ENCODE measurements around the gene SAXO1.

Gene SAXO1

GRCh38 chr9:18970393-18970792 lies 62.6 kb downstream of the SAXO1 start:
- no peak for TF ChIP-seq SIN3A (IDR thresholded peaks at IDR 0.05; ENCODE audit: borderline replicate concordance, insufficient read depth, low read length)
- no peak for TF ChIP-seq POLR2AphosphoS5 (IDR thresholded peaks at IDR 0.05; ENCODE audit: low read depth, low read length)
- TF ChIP-seq TAF1 (IDR thresholded peaks at IDR 0.05; ENCODE audit: borderline replicate concordance, insufficient read depth, low read length) = no peak
- TF ChIP-seq, protein P1, sequence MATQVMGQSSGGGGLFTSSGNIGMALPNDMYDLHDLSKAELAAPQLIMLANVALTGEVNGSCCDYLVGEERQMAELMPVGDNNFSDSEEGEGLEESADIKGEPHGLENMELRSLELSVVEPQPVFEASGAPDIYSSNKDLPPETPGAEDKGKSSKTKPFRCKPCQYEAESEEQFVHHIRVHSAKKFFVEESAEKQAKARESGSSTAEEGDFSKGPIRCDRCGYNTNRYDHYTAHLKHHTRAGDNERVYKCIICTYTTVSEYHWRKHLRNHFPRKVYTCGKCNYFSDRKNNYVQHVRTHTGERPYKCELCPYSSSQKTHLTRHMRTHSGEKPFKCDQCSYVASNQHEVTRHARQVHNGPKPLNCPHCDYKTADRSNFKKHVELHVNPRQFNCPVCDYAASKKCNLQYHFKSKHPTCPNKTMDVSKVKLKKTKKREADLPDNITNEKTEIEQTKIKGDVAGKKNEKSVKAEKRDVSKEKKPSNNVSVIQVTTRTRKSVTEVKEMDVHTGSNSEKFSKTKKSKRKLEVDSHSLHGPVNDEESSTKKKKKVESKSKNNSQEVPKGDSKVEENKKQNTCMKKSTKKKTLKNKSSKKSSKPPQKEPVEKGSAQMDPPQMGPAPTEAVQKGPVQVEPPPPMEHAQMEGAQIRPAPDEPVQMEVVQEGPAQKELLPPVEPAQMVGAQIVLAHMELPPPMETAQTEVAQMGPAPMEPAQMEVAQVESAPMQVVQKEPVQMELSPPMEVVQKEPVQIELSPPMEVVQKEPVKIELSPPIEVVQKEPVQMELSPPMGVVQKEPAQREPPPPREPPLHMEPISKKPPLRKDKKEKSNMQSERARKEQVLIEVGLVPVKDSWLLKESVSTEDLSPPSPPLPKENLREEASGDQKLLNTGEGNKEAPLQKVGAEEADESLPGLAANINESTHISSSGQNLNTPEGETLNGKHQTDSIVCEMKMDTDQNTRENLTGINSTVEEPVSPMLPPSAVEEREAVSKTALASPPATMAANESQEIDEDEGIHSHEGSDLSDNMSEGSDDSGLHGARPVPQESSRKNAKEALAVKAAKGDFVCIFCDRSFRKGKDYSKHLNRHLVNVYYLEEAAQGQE (IDR thresholded peaks at IDR 0.05; ENCODE audit: insufficient read depth in 1 of 2, low read depth in 2 of 2, low read length in 2 of 2) = no peak
- TF ChIP-seq FOXP2 (optimal IDR thresholded peaks at IDR 0.05; ENCODE audit: borderline replicate concordance, extremely low read depth, extremely low read length, insufficient read depth) = no peak

- no peak for TF ChIP-seq TAF1 (IDR thresholded peaks at IDR 0.05; ENCODE audit: borderline replicate concordance, insufficient read depth, low read length)
- TF ChIP-seq POLR2AphosphoS5 (IDR thresholded peaks at IDR 0.05; ENCODE audit: low read depth, low read length) = no peak
Measured at GRCh38 chr9:18969128-18969527, 63.9 kb downstream of the SAXO1 start.

GRCh38 chr9:18955626-18956025 lies 77.4 kb downstream of the SAXO1 start:
- TF ChIP-seq SIN3A (IDR thresholded peaks at IDR 0.05; ENCODE audit: borderline replicate concordance, insufficient read depth, low read length) (no peak), TAF1 (IDR thresholded peaks at IDR 0.05; ENCODE audit: borderline replicate concordance, insufficient read depth, low read length) (no peak), FOXP2 (optimal IDR thresholded peaks at IDR 0.05; ENCODE audit: borderline replicate concordance, extremely low read depth, extremely low read length, insufficient read depth) (no peak), POLR2AphosphoS5 (IDR thresholded peaks at IDR 0.05; ENCODE audit: low read depth, low read length) (no peak)
- TF ChIP-seq, protein P1 (IDR thresholded peaks at IDR 0.05; ENCODE audit: insufficient read depth in 1 of 2, low read depth in 2 of 2, low read length in 2 of 2) = no peak

DNA sequence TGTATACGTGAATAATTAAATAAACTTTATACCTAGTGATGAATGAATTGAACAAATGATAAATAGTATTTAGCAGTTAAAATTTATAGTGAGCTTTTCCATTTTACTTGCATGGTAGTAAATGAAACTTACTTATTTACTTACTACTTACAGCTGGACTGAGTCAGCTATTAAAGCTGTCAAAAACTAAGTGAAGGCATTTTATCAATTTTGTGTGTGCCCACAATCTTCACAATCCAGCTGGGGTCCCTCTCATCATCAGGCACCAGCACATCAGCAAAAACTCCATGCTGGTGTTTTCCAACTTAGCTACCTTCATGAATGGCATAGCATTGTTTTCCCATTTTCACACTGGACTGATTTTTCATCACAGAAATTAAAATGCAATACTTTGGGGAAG lies 81.1 kb downstream of the SAXO1 start:
- TF ChIP-seq, protein P1 (IDR thresholded peaks at IDR 0.05; ENCODE audit: insufficient read depth in 1 of 2, low read depth in 2 of 2, low read length in 2 of 2) = no peak
- no peak for TF ChIP-seq POLR2AphosphoS5 (IDR thresholded peaks at IDR 0.05; ENCODE audit: low read depth, low read length)
- no peak for TF ChIP-seq FOXP2 (optimal IDR thresholded peaks at IDR 0.05; ENCODE audit: borderline replicate concordance, extremely low read depth, extremely low read length, insufficient read depth)
- TF ChIP-seq TAF1 (IDR thresholded peaks at IDR 0.05; ENCODE audit: borderline replicate concordance, insufficient read depth, low read length) = no peak
- no peak for TF ChIP-seq SIN3A (IDR thresholded peaks at IDR 0.05; ENCODE audit: borderline replicate concordance, insufficient read depth, low read length)

DNA sequence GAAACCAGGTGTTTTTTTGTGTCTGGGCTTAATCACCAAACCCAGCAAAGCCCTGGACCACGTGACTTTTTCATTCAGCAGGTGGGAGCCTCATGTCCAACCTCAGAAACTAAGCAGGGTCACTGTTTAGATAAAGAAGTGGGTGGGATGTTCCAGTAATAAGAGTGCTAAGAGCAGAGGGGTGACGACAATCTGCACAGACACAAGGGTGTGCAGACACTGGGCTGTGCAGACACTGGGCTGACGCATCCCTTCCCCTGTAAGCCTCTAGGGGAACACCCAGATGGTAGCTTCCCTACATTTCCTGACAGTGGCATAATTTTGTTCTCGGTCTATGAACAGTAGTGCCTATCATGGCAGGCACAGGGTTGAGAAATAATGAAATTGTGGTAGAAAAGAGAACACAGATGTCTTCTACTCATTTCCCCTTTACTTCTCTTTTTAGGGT lies 85.1 kb downstream of the SAXO1 start:
- no peak for TF ChIP-seq TAF1 (IDR thresholded peaks at IDR 0.05; ENCODE audit: borderline replicate concordance, insufficient read depth, low read length)
- no peak for TF ChIP-seq SIN3A (IDR thresholded peaks at IDR 0.05; ENCODE audit: borderline replicate concordance, insufficient read depth, low read length)
- no peak for TF ChIP-seq FOXP2 (optimal IDR thresholded peaks at IDR 0.05; ENCODE audit: borderline replicate concordance, extremely low read depth, extremely low read length, insufficient read depth)
- TF ChIP-seq POLR2AphosphoS5 (IDR thresholded peaks at IDR 0.05; ENCODE audit: low read depth, low read length) = no peak
- TF ChIP-seq, protein P1 (IDR thresholded peaks at IDR 0.05; ENCODE audit: insufficient read depth in 1 of 2, low read depth in 2 of 2, low read length in 2 of 2) = no peak
